Coronary artery (tissue), 2 donors: ENCODE results near the gene SYNDIG1.

Source experiments
- DNase-seq: peaks from one replicate; pipeline ENCODE4 v3.0.0-alpha.2; 2017; ENCODE audit warnings: low spot score
- H3K27ac ChIP-seq, 2 donors: fragments of 200-600 bp; sonication (generic); one replicate each; pipeline ENCODE4 v1.5.1; 2016 to 2019
- H3K4me3 ChIP-seq: fragments of 200-600 bp; sonication (generic); 2 replicates; pipeline ENCODE4 v1.5.1; 2016; ENCODE audit warnings: mild to moderate bottlenecking, moderate library complexity
- CTCF ChIP-seq: fragments of 200-600 bp; sonication (generic); IDR thresholded peaks from one replicate; pipeline ENCODE4 v1.5.1; 2019; ENCODE audit warnings: antibody characterized with exemption

The SYNDIG1 gene

GRCh38 chr20:24452498-24453127, 16.8 kb upstream of the SYNDIG1 start:
- no peak for TF ChIP-seq CTCF
- no peak overlapping the region for H3K27ac ChIP-seq
- no peak overlapping the region for H3K4me3 ChIP-seq
- DNase-seq: peak; percentile 61

- no peak for DNase-seq
- no peak overlapping the region for H3K4me3 ChIP-seq
- no peak overlapping the region for H3K27ac ChIP-seq
- no peak for TF ChIP-seq CTCF
Observed at GRCh38 chr20:24453869-24454268, 15.6 kb upstream of the SYNDIG1 start.

GRCh38 chr20:24455081-24455480, 14.3 kb upstream of the SYNDIG1 start:
- no peak for TF ChIP-seq CTCF
- Histone ChIP-seq H3K27ac (no peak overlapping the region), H3K4me3 (no peak overlapping the region)
- no peak for DNase-seq

- no peak for DNase-seq
- Histone ChIP-seq H3K4me3 (no peak overlapping the region), H3K27ac (no peak overlapping the region)
- no peak for TF ChIP-seq CTCF
Observed at GRCh38 chr20:24456398-24456781, 13.0 kb upstream of the SYNDIG1 start.

GRCh38 chr20:24458436-24458835, 11.0 kb upstream of the SYNDIG1 start:
- no peak for TF ChIP-seq CTCF
- no peak overlapping the region for H3K27ac ChIP-seq
- no peak for DNase-seq
- H3K4me3 ChIP-seq: no peak overlapping the region

- TF ChIP-seq CTCF: no peak
- Histone ChIP-seq H3K27ac (no peak overlapping the region), H3K4me3 (no peak overlapping the region)
- no peak for DNase-seq
Observed at GRCh38 chr20:24459733-24460132, 9.7 kb upstream of the SYNDIG1 start.

- H3K27ac ChIP-seq: no peak overlapping the region
- H3K4me3 ChIP-seq: no peak overlapping the region
- DNase-seq: no peak
- no peak for TF ChIP-seq CTCF
Observed at GRCh38 chr20:24460712-24461111, 8.7 kb upstream of the SYNDIG1 start.
